ENCODE measurements around the gene SYT3.

- TF ChIP-seq CTCF (conservative IDR thresholded peaks at IDR 0.05; ENCODE audit: low read depth, low read length): no peak
- TF ChIP-seq EZH2 (IDR thresholded peaks at IDR 0.05; ENCODE audit: low read length, unreplicated experiment): no peak
These were observed 38.6 kb upstream of the SYT3 start for GRCh38 chr19:50678323-50678722.
